Measurements from ENCODE around the gene KCNK13.

DNA sequence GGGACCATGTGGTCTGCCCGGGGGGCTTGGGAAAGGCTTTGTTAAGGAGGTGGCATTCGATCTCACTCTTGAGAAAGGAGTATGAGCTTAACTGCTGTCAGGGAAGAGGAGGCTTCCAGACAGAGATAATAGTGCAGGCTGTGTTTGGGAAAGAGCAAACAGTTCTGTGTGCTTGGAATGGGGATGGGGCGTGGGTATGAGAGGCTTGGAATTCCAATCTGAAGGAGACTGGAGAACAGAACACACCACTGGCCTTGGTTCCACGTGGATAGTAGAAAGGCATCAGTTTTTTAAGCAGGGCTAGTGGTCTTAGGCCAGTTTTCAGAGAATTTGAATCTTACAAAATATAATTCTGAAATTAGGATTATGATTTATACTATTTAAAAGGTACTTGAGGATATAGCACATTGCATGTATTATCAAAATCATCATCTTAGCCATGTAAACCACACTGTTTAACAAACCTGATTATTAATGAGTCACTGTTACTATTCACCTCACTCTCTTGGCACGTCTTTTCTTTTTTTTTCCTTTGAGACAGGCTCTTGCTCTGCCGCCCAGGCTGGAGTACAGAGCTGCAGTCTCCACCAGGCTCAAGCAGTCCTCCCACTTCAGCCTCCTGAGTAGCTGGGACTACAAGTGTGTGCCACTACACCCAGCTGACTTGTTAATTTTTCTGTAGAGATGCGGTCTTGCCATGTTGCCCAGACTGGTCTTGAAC is 38.5 kb upstream of the KCNK13 start:
- TF ChIP-seq, protein P1, sequence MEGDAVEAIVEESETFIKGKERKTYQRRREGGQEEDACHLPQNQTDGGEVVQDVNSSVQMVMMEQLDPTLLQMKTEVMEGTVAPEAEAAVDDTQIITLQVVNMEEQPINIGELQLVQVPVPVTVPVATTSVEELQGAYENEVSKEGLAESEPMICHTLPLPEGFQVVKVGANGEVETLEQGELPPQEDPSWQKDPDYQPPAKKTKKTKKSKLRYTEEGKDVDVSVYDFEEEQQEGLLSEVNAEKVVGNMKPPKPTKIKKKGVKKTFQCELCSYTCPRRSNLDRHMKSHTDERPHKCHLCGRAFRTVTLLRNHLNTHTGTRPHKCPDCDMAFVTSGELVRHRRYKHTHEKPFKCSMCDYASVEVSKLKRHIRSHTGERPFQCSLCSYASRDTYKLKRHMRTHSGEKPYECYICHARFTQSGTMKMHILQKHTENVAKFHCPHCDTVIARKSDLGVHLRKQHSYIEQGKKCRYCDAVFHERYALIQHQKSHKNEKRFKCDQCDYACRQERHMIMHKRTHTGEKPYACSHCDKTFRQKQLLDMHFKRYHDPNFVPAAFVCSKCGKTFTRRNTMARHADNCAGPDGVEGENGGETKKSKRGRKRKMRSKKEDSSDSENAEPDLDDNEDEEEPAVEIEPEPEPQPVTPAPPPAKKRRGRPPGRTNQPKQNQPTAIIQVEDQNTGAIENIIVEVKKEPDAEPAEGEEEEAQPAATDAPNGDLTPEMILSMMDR (IDR thresholded peaks at IDR 0.05; ENCODE audit: insufficient read depth, low read length) = no peak
- no peak for TF ChIP-seq POLR2AphosphoS5 (IDR thresholded peaks at IDR 0.05; ENCODE audit: low read depth)
- TF ChIP-seq, protein P2, sequence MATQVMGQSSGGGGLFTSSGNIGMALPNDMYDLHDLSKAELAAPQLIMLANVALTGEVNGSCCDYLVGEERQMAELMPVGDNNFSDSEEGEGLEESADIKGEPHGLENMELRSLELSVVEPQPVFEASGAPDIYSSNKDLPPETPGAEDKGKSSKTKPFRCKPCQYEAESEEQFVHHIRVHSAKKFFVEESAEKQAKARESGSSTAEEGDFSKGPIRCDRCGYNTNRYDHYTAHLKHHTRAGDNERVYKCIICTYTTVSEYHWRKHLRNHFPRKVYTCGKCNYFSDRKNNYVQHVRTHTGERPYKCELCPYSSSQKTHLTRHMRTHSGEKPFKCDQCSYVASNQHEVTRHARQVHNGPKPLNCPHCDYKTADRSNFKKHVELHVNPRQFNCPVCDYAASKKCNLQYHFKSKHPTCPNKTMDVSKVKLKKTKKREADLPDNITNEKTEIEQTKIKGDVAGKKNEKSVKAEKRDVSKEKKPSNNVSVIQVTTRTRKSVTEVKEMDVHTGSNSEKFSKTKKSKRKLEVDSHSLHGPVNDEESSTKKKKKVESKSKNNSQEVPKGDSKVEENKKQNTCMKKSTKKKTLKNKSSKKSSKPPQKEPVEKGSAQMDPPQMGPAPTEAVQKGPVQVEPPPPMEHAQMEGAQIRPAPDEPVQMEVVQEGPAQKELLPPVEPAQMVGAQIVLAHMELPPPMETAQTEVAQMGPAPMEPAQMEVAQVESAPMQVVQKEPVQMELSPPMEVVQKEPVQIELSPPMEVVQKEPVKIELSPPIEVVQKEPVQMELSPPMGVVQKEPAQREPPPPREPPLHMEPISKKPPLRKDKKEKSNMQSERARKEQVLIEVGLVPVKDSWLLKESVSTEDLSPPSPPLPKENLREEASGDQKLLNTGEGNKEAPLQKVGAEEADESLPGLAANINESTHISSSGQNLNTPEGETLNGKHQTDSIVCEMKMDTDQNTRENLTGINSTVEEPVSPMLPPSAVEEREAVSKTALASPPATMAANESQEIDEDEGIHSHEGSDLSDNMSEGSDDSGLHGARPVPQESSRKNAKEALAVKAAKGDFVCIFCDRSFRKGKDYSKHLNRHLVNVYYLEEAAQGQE (IDR thresholded peaks at IDR 0.05; ENCODE audit: insufficient replicate concordance, low read depth) = no peak
